Small intestine (tissue), 7 donors: ENCODE results near the gene CFAP251. TPM values are rescaled to one million over a fixed set of nuclear protein-coding genes. Genes with fewer than 3 reads are reported as not detected.

Experiments
- DNase-seq, 2 donors: peaks; one replicate each; pipeline versions ENCODE4 v3.0.0 to v3.0.0-alpha.2; 2013
- FAIRE-seq: peaks from 2 replicates; lab custom pipeline; 2012; peaks lifted over from hg19 to GRCh38; lab: Jason Lieb, UNC
- H3K27ac ChIP-seq, 3 donors: one replicate each; pipeline ENCODE4 v1.5.1; 2013; ENCODE audit warnings: low read length in 2 of 3, mild to moderate bottlenecking in 2 of 3, control low read depth in 1 of 3, inconsistent platforms in 1 of 3, low read depth in 1 of 3, moderate library complexity in 1 of 3
- H3K27me3 ChIP-seq, 3 donors: one replicate each; pipeline ENCODE4 v1.6.1; 2013; ENCODE audit warnings: low read length in 3 of 3, inconsistent platforms in 1 of 3; ENCODE audit not compliant: control insufficient read depth in 3 of 3, insufficient read depth in 3 of 3
- H3K36me3 ChIP-seq, 3 donors: one replicate each; pipeline ENCODE4 v1.6.1; 2013; ENCODE audit warnings: low read length in 3 of 3, inconsistent platforms in 1 of 3, low read depth in 1 of 3, mild to moderate bottlenecking in 1 of 3, moderate library complexity in 1 of 3; ENCODE audit not compliant: control insufficient read depth in 3 of 3, insufficient read depth in 2 of 3
- H3K4me1 ChIP-seq, 3 donors: one replicate each; pipeline ENCODE4 v1.6.1; 2013; ENCODE audit warnings: low read length in 2 of 3, inconsistent platforms in 1 of 3, low read depth in 1 of 3, mild to moderate bottlenecking in 1 of 3, moderate library complexity in 1 of 3; ENCODE audit not compliant: control insufficient read depth in 3 of 3, insufficient read depth in 2 of 3
- H3K4me3 ChIP-seq, 3 donors: one replicate each; pipeline ENCODE4 v1.5.1; 2013; ENCODE audit warnings: low read length in 3 of 3, control low read depth in 1 of 3, inconsistent platforms in 1 of 3, low read depth in 1 of 3, mild to moderate bottlenecking in 1 of 3, moderate library complexity in 1 of 3
- H3K9me3 ChIP-seq, 2 donors: one replicate each; pipeline ENCODE4 v1.6.1; 2013; ENCODE audit warnings: low read depth in 1 of 2, low read length in 1 of 2; ENCODE audit not compliant: control insufficient read depth in 2 of 2, insufficient read depth in 1 of 2
- WGBS, 3 donors: extraction: QIAGEN DNeasy Blood & Tissue Kit; methylation state at CpG; one replicate each; pipeline ENCODE4 v1.1.7; 2013; 5-methylcytosine and 5-hydroxymethylcytosine counted together
- polyA plus RNA-seq, 4 donors: library from polyadenylated mRNA; stranded (reverse) in 3 of 4; unstranded in 1 of 4; fragments of 200-250 nt in 3 of 4; fragments of 120-200 nt in 1 of 4; gene quantifications; one replicate each; pipeline versions ENCODE4 v1.2.1 to v1.2.3, GENCODE V29; 2013
- donor health status: healthy with polysubstance abuse.
- donor health status: control.
- donor health status: control.
- donor health status: Bipolar disorder and iron deficiency.
- donor health status: healthy.

The CFAP251 gene
- polyA plus RNA-seq, 4 donors, result 0.34 to 1.6 (median 0.67) TPM; not detected in 1

GRCh38 chr12:121990692-121991603 lies 72.6 kb downstream of the CFAP251 start:
- no peak for DNase-seq
- WGBS, 3 donors, result 52 to 66% (median 65%) methylated on average over 10 of the region's 10 CpGs
- no peaks in the 10 kb centered on the region for H3K9me3 ChIP-seq
- no peak for FAIRE-seq
- no peaks in the 10 kb centered on the region for H3K27me3 ChIP-seq
- H3K4me1 ChIP-seq, result no peaks in the 10 kb centered on the region
- no peak overlapping the region for H3K27ac ChIP-seq
- no peak overlapping the region for H3K4me3 ChIP-seq
- H3K36me3 ChIP-seq, result no peaks in the 10 kb centered on the region

GRCh38 chr12:121992059-121992879 lies 73.9 kb downstream of the CFAP251 start:
- H3K4me1 ChIP-seq, result no peaks in the 10 kb centered on the region
- H3K27ac ChIP-seq, result no peak overlapping the region
- H3K27me3 ChIP-seq, result peaks cover 0 to 3% (median 0%) of the 10 kb centered on the region in 3 donors
- DNase-seq, result no peak
- no peak overlapping the region for H3K4me3 ChIP-seq
- H3K9me3 ChIP-seq, result no peaks in the 10 kb centered on the region
- WGBS, 3 donors, result 67 to 78% (median 67%) methylated on average over 21 of the region's 21 CpGs
- H3K36me3 ChIP-seq, result no peaks in the 10 kb centered on the region
- FAIRE-seq, result no peak

GRCh38 chr12:121996050-121996944 lies 77.9 kb downstream of the CFAP251 start:
- H3K4me1 ChIP-seq, result no peaks in the 10 kb centered on the region
- H3K4me3 ChIP-seq, result no peak overlapping the region
- no peaks in the 10 kb centered on the region for H3K36me3 ChIP-seq
- H3K27ac ChIP-seq, result no peak overlapping the region
- H3K27me3 ChIP-seq, result peaks cover 0 to 3% (median 0%) of the 10 kb centered on the region in 3 donors
- DNase-seq, result no peak
- WGBS, 3 donors, result 26 to 43% (median 35%) methylated on average over 9 of the region's 9 CpGs
- H3K9me3 ChIP-seq, result peaks cover 0 to 5% of the 10 kb centered on the region in 2 donors
- FAIRE-seq, result no peak

- no peaks in the 10 kb centered on the region for H3K4me1 ChIP-seq
- peaks cover 0 to 5% of the 10 kb centered on the region in 2 donors for H3K9me3 ChIP-seq
- 81 to 84% (median 82%) methylated on average over 13 of the region's 13 CpGs for whole genome bisulfite sequencing, 3 donors
- no peak overlapping the region for H3K4me3 ChIP-seq
- H3K27me3 ChIP-seq, result peaks cover 0 to 3% (median 0%) of the 10 kb centered on the region in 3 donors
- H3K36me3 ChIP-seq, result no peaks in the 10 kb centered on the region
- DNase-seq (no peak), FAIRE-seq (no peak)
- no peak overlapping the region for H3K27ac ChIP-seq
These were observed 78.7 kb downstream of the CFAP251 start for GRCh38 chr12:121996945-121997612.

GRCh38 chr12:122001466-122002209 lies 83.2 kb downstream of the CFAP251 start:
- Histone ChIP-seq H3K4me3 (no peak overlapping the region), H3K36me3 (no peaks in the 10 kb centered on the region), H3K27me3 (peaks cover 0 to 3% (median 0%) of the 10 kb centered on the region in 3 donors), H3K9me3 (peaks cover 0 to 5% of the 10 kb centered on the region in 2 donors), H3K27ac (no peak overlapping the region), H3K4me1 (no peaks in the 10 kb centered on the region)
- no peak for FAIRE-seq
- WGBS, 3 donors, result 87 to 92% (median 92%) methylated on average over 17 of the region's 17 CpGs
- DNase-seq, result no peak

- Histone ChIP-seq H3K36me3 (no peaks in the 10 kb centered on the region), H3K27ac (no peak overlapping the region), H3K9me3 (peaks cover 0 to 5% of the 10 kb centered on the region in 2 donors), H3K27me3 (no peaks in the 10 kb centered on the region), H3K4me3 (no peak overlapping the region), H3K4me1 (no peaks in the 10 kb centered on the region)
- FAIRE-seq (no peak), DNase-seq (no peak)
- WGBS, 3 donors, result 56 to 68% (median 63%) methylated on average over 28 of the region's 28 CpGs
These were observed 85.5 kb downstream of the CFAP251 start for GRCh38 chr12:122003651-122004611.
